Endothelial cell (in vitro differentiated cells): ENCODE measurements around the gene PARVG. TPM values are rescaled to one million over a fixed set of nuclear protein-coding genes. Genes with fewer than 3 reads are reported as not detected.

Source experiments
- DNase-seq: peaks from one replicate; pipeline ENCODE4 v3.0.0; 2021; ENCODE audit warnings: low spot score
- H3K27ac Mint-ChIP-seq: one replicate; pipeline ENCODE4 v1.8.0; 2021; ENCODE audit warnings: mixed read lengths, inconsistent platforms; ENCODE audit not compliant: unreplicated experiment
- H3K27me3 Mint-ChIP-seq: one replicate; pipeline ENCODE4 v1.8.0; 2021; ENCODE audit warnings: mild to moderate bottlenecking, moderate library complexity, mixed read lengths, inconsistent platforms; ENCODE audit not compliant: unreplicated experiment
- H3K36me3 Mint-ChIP-seq: one replicate; pipeline ENCODE4 v1.8.0; 2021; ENCODE audit warnings: mild to moderate bottlenecking, low read depth, mixed read lengths, inconsistent platforms; ENCODE audit not compliant: unreplicated experiment
- H3K4me1 Mint-ChIP-seq: one replicate; pipeline ENCODE4 v1.8.0; 2021; ENCODE audit warnings: mild to moderate bottlenecking, mixed read lengths, inconsistent platforms; ENCODE audit not compliant: unreplicated experiment
- H3K4me3 Mint-ChIP-seq: one replicate; pipeline ENCODE4 v1.8.0; 2021; ENCODE audit warnings: mild to moderate bottlenecking, mixed read lengths, inconsistent platforms; ENCODE audit not compliant: unreplicated experiment
- H3K9me3 Mint-ChIP-seq: one replicate; pipeline ENCODE4 v1.8.0; 2021; ENCODE audit warnings: mixed read lengths, inconsistent platforms; ENCODE audit not compliant: unreplicated experiment
- CTCF ChIP-seq: fragments of 200-600 bp; sonication (generic); IDR thresholded peaks from one replicate; pipeline ENCODE4 v1.5.0; 2021; ENCODE audit warnings: antibody characterized with exemption; ENCODE audit not compliant: unreplicated experiment
- total RNA-seq: library from RNA; stranded (reverse); fragmentation: NEBNext Ultra II Directional; extraction: Animal tissue kit (Norgen Biotek cat#: 25700); gene quantifications from one replicate; pipeline ENCODE4 v1.2.1, GENCODE V29; 2021; ENCODE audit not compliant: unreplicated experiment

Gene PARVG
- total RNA-seq, 1 donor from 2014 or later = 0.90 TPM

GRCh38 chr22:44146088-44146861, 34.5 kb upstream of the PARVG start:
- no peak for TF ChIP-seq CTCF
- peaks cover 19% of the 10 kb centered on the region for H3K4me1 Mint-ChIP-seq
- no peak for DNase-seq
- peak overlapping the region; percentile 74 for H3K27ac Mint-ChIP-seq
- H3K9me3 Mint-ChIP-seq = no peaks in the 10 kb centered on the region
- H3K36me3 Mint-ChIP-seq = peaks cover 40% of the 10 kb centered on the region
- peak overlapping the region; percentile 73 for H3K4me3 Mint-ChIP-seq
- H3K27me3 Mint-ChIP-seq = peaks cover 18% of the 10 kb centered on the region

GRCh38 chr22:44147008-44147645, 33.6 kb upstream of the PARVG start:
- no peak overlapping the region for H3K27ac Mint-ChIP-seq
- no peak for TF ChIP-seq CTCF
- DNase-seq = no peak
- H3K4me3 Mint-ChIP-seq = no peak overlapping the region
- H3K36me3 Mint-ChIP-seq = peaks cover 36% of the 10 kb centered on the region
- peaks cover 18% of the 10 kb centered on the region for H3K27me3 Mint-ChIP-seq
- no peaks in the 10 kb centered on the region for H3K9me3 Mint-ChIP-seq
- H3K4me1 Mint-ChIP-seq = peaks cover 15% of the 10 kb centered on the region

- no peak overlapping the region for H3K27ac Mint-ChIP-seq
Measured at GRCh38 chr22:44147821-44148574, 32.7 kb upstream of the PARVG start.

GRCh38 chr22:44151676-44152075, 29.0 kb upstream of the PARVG start:
- DNase-seq = no peak
- Mint-ChIP-seq H3K4me1 (peaks cover 6% of the 10 kb centered on the region), H3K36me3 (peaks cover 22% of the 10 kb centered on the region), H3K27me3 (peaks cover 12% of the 10 kb centered on the region), H3K9me3 (no peaks in the 10 kb centered on the region), H3K27ac (no peak overlapping the region), H3K4me3 (no peak overlapping the region)
- no peak for TF ChIP-seq CTCF

More at GRCh38 chr22:44147821-44148574, 32.7 kb upstream of the PARVG start:
- Mint-ChIP-seq H3K27me3 (peaks cover 18% of the 10 kb centered on the region), H3K36me3 (peaks cover 36% of the 10 kb centered on the region), H3K9me3 (no peaks in the 10 kb centered on the region), H3K4me3 (no peak overlapping the region), H3K4me1 (peaks cover 15% of the 10 kb centered on the region)
- DNase-seq = no peak
- no peak for TF ChIP-seq CTCF
